Endothelial cell of umbilical vein (primary cell): ENCODE data around the gene FUZ. TPM values are rescaled to one million over a fixed set of nuclear protein-coding genes. Genes with fewer than 3 reads are reported as not detected.

ENCODE experiments used
- BruUV-seq: library from RNA; stranded (reverse); fragments of 400-500 nt; replicated peaks from 2 replicates; lab custom pipeline; 2021; lab: Mats Ljungman, UMichigan
- CTCF ChIA-PET: fragments of 300-600, 350-600 bp; sonication (Branson Sonifier 250); formaldehyde crosslinking; loops from one replicate; lab custom pipeline; 2021; ENCODE audit warnings: antibody characterized with exemption, inconsistent platforms; lab: Charles Lee
- POLR2A ChIA-PET: fragments of 300-600, 350-600 bp; sonication (Branson Sonifier 250); formaldehyde crosslinking; loops from one replicate; lab custom pipeline; 2021; ENCODE audit warnings: antibody characterized with exemption, inconsistent platforms; lab: Charles Lee
- DNase-seq: peaks from one replicate; pipeline ENCODE4 v3.0.0-alpha.2; 2011; ENCODE audit warnings: low read depth, low spot score
- FAIRE-seq: peaks from 2 replicates; lab custom pipeline; 2011; peaks lifted over from hg19 to GRCh38; lab: Jason Lieb, UNC
- H2AFZ ChIP-seq: 2 replicates; pipeline ENCODE4 v1.6.0; 2012; ENCODE audit warnings: low read depth, low read length, control low read depth, inconsistent platforms
- H3K27ac ChIP-seq: 2 replicates; pipeline ENCODE4 v1.5.1; 2011; ENCODE audit warnings: low read depth, mild to moderate bottlenecking, control low read depth, low read length, moderate library complexity; ENCODE audit not compliant: insufficient read depth
- H3K27me3 ChIP-seq, 2 experiments: 2 replicates each; pipeline versions ENCODE4 v1.6.0 to v1.6.1; 2011; ENCODE audit warnings: low read length in 2 of 2, mixed read lengths in 1 of 2; ENCODE audit not compliant: control insufficient read depth in 2 of 2, insufficient read depth in 2 of 2
- H3K36me3 ChIP-seq, 2 experiments: 2 replicates in 1 of 2; 3 replicates in 1 of 2; pipeline ENCODE4 v1.5.1; 2011; ENCODE audit warnings: low read length in 2 of 2, mild to moderate bottlenecking in 1 of 2, moderate library complexity in 1 of 2; ENCODE audit not compliant: control insufficient read depth in 2 of 2, insufficient read depth in 2 of 2; ENCODE audit errors: extremely low read depth in 1 of 2
- H3K4me1 ChIP-seq: 3 replicates; pipeline ENCODE4 v1.5.1; 2011; ENCODE audit warnings: mild to moderate bottlenecking, low read length; ENCODE audit not compliant: control insufficient read depth, insufficient read depth; ENCODE audit errors: extremely low read depth
- H3K4me2 ChIP-seq: 2 replicates; pipeline ENCODE4 v1.6.1; 2011; ENCODE audit warnings: low read length, control low read depth, mixed read lengths; ENCODE audit not compliant: insufficient read depth
- H3K4me3 ChIP-seq, 3 experiments: fragments of 200-600 bp in 1 of 3; sonication (generic), shearing (Covaris generic) in 1 of 3; replicated peaks in 1 of 3; 2 replicates each; pipeline ENCODE4 v1.5.1; 2011 to 2016; ENCODE audit warnings: control low read depth in 3 of 3, low read length in 3 of 3, mild to moderate bottlenecking in 2 of 3, inconsistent platforms in 1 of 3, low read depth in 1 of 3, moderate library complexity in 1 of 3; ENCODE audit not compliant: insufficient read depth in 1 of 3
- H3K79me2 ChIP-seq: 2 replicates; pipeline ENCODE4 v1.6.0; 2012; ENCODE audit warnings: low read length, inconsistent platforms; ENCODE audit not compliant: control insufficient read depth, insufficient read depth
- H3K9ac ChIP-seq: replicated peaks from 2 replicates; pipeline ENCODE3; 2011; ENCODE audit warnings: low read length, control low read depth; ENCODE audit not compliant: insufficient read depth; ENCODE audit errors: extremely low read depth
- H3K9me1 ChIP-seq: replicated peaks from 3 replicates; pipeline ENCODE4 v1.6.0; 2011; ENCODE audit warnings: mild to moderate bottlenecking, low read length; ENCODE audit not compliant: control insufficient read depth, insufficient read depth; ENCODE audit errors: extremely low read depth
- H3K9me3 ChIP-seq: replicated peaks from 2 replicates; pipeline ENCODE4 v1.5.1; 2012; ENCODE audit warnings: low read length, inconsistent platforms; ENCODE audit not compliant: control insufficient read depth, insufficient read depth
- H4K20me1 ChIP-seq: replicated peaks from 2 replicates; pipeline ENCODE3; 2011; ENCODE audit warnings: mild to moderate bottlenecking, low read length; ENCODE audit not compliant: control insufficient read depth, insufficient read depth; ENCODE audit errors: extremely low read depth
- CTCF ChIP-seq, 2 donors: IDR thresholded peaks; 1 replicate in 1 of 2; 2 replicates in 1 of 2; pipeline ENCODE4 v1.5.1; 2011; ENCODE audit warnings: low read length in 2 of 2, mild to moderate bottlenecking in 2 of 2, moderate library complexity in 2 of 2, control low read depth in 1 of 2, inconsistent platforms in 1 of 2, low read depth in 1 of 2; ENCODE audit not compliant: insufficient read depth in 1 of 2; ENCODE audit errors: extremely low read depth in 1 of 2
- EZH2 ChIP-seq: IDR thresholded peaks from 2 replicates; pipeline ENCODE4 v1.6.1; 2012; ENCODE audit warnings: borderline replicate concordance, low read depth, mild to moderate bottlenecking, moderate library complexity, low read length, inconsistent platforms; ENCODE audit not compliant: severe bottlenecking
- FOS ChIP-seq: IDR thresholded peaks from 2 replicates; pipeline ENCODE4 v1.6.1; 2011; ENCODE audit warnings: mild to moderate bottlenecking, low read length, moderate library complexity, borderline replicate concordance; ENCODE audit not compliant: insufficient read depth
- GATA2 ChIP-seq: IDR thresholded peaks from 2 replicates; pipeline ENCODE4 v1.7.0; 2011; ENCODE audit warnings: low read depth, mild to moderate bottlenecking, moderate library complexity, mixed read lengths, low read length; ENCODE audit not compliant: insufficient read length, insufficient read depth
- JUN ChIP-seq: IDR thresholded peaks from 2 replicates; pipeline ENCODE4 v1.6.1; 2011; ENCODE audit warnings: borderline replicate concordance, low read depth; ENCODE audit not compliant: insufficient read length, insufficient read depth
- MAX ChIP-seq: IDR thresholded peaks from 2 replicates; pipeline ENCODE4 v1.6.1; 2011; ENCODE audit not compliant: insufficient read depth, insufficient read length
- MYC ChIP-seq: IDR thresholded peaks from one replicate; pipeline ENCODE4 v1.6.1; 2011; ENCODE audit warnings: mild to moderate bottlenecking, low read depth, low read length
- POLR2A ChIP-seq: IDR thresholded peaks from 2 replicates; pipeline ENCODE4 v1.6.1; 2012; ENCODE audit warnings: low read depth, mild to moderate bottlenecking, control low read depth, low read length
- POLR2AphosphoS5 ChIP-seq: IDR thresholded peaks from 2 replicates; pipeline ENCODE4 v1.6.1; 2012; ENCODE audit warnings: low read depth, mild to moderate bottlenecking, control low read depth, low read length, moderate library complexity; ENCODE audit not compliant: insufficient read depth
- dilution Hi-C: fragments of 300-500 bp; cut with MboI; formaldehyde crosslinking; loops from one replicate; pipeline ENCODE4 v1.15.0; 2019; ENCODE audit warnings: low sequenced_read_pairs; ENCODE audit not compliant: extremely low pct_ligation_motif_present
- intact Hi-C: fragments of 100-400 bp; cut with micrococcal nuclease; formaldehyde crosslinking; loops from one replicate; pipeline ENCODE4 v1.10.0; 2022
- polyA plus RNA-seq, 4 experiments: library from polyadenylated mRNA; depleted of rRNA in 3 of 4; stranded (reverse) in 3 of 4; unstranded in 1 of 4; fragments of >200 nt; gene quantifications; 2 replicates each; pipeline versions ENCODE4 v1.2.1 to v1.2.3, GENCODE V29; 2011 to 2012; ENCODE audit warnings: missing spikeins in 1 of 4
- total RNA-seq: library from RNA; stranded (reverse); gene quantifications from 2 replicates; pipeline ENCODE4 v1.2.3, GENCODE V29; 2021

The FUZ gene
- total and polyA plus RNA-seq, 2 donors (not counting 3 experiments of a cell fraction or from before 2014, with no cell fraction given) = 12.3 to 14.0 TPM

DNA sequence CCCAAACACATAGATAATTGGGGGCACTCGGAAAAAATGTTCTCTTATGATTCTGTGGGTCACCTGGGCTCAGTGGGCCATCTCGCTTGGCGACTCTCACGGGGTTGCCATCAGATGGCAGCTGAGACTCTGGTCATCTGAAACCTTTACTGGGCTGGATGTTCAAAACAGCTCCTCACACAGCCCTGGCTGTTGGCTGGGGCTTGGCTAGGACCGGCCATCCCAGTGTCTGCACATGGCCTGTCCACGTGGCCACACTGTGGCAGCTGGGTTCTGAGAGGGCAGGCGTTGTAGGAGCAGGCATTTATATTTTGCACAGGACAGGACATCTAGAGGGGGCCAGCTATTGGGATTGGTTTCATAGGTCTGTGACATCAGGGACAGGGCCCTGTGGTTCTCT lies 20.5 kb upstream of the FUZ start:
- Histone ChIP-seq H3K9me1 (no peaks in the 10 kb centered on the region), H4K20me1 (no peaks in the 10 kb centered on the region), H3K9me3 (no peaks in the 10 kb centered on the region), H3K9ac (no peak overlapping the region), H3K27me3 (no peaks in the 10 kb centered on the region), H2AFZ (no peak overlapping the region), H3K36me3 (peaks cover 11 to 67% of the 10 kb centered on the region in 2 experiments), H3K4me1 (peaks cover 8% of the 10 kb centered on the region), H3K79me2 (no peaks in the 10 kb centered on the region), H3K4me2 (no peak overlapping the region), H3K27ac (no peak overlapping the region), H3K4me3 (no peak overlapping the region)
- POLR2A ChIA-PET = no interaction called here
- intact Hi-C loops = no loop called here
- no peak for TF ChIP-seq MYC
- TF ChIP-seq MAX = no peak
- no peak for TF ChIP-seq FOS
- TF ChIP-seq JUN = no peak
- no peak for TF ChIP-seq EZH2
- no peak for TF ChIP-seq POLR2AphosphoS5
- TF ChIP-seq GATA2 = no peak
- no peak for TF ChIP-seq POLR2A
- TF ChIP-seq CTCF (IDR thresholded peaks at IDR 0.05; ENCODE audit: extremely low read depth in 1 of 2, insufficient read depth in 1 of 2, low read depth in 1 of 2, low read length in 2 of 2) = no peak
- CTCF ChIA-PET = interaction anchor here (1.2 kb wide), 1 partner anchor 36 kb away, joined by 3 read pairs; no protein-coding TSS in a partner anchor
- no TSS peak for BruUV-seq
- FAIRE-seq = no peak
- dilution Hi-C loops = no loop called here
- no peak for DNase-seq
